ENCODE results near the gene ZNF318.
"Not testable (repeated sequence)": the region's sequence is repeated elsewhere in the genome, so short reads cannot be mapped to it uniquely, and the experiment has no call there.

DNA sequence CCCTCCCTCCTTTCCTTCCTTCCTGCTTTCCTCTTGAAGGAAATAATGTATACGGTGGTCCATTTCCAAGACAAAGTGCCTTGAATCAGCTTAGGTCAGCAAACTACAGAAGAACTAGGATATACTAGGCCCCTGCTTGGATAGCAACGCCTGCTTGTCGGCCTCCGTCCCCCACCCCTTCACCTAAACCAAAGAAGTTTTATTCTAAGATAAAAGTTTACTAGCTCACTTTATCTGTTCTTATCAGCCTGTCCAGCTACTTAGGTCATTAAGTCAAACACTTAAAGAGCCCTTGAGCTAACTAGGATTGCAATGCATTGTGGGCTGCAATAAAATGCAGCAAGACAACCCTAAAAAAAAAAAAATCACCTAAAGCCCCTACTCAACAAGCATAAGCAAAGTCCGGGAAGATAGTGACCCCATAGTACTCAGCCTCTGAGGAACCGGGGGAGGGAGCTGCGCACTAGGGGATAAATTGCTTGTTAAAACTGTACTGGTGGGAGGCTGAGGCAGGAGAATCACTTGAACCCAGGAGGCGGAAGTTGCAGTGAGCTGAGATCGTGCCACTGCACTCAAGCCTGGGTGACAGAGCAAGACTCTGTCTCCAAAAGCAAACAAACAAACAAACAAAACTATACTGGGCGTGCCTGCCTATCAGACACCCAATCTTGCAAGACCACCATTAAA is 21.4 kb upstream of the ZNF318 start:
- TF ChIP-seq, protein P1, sequence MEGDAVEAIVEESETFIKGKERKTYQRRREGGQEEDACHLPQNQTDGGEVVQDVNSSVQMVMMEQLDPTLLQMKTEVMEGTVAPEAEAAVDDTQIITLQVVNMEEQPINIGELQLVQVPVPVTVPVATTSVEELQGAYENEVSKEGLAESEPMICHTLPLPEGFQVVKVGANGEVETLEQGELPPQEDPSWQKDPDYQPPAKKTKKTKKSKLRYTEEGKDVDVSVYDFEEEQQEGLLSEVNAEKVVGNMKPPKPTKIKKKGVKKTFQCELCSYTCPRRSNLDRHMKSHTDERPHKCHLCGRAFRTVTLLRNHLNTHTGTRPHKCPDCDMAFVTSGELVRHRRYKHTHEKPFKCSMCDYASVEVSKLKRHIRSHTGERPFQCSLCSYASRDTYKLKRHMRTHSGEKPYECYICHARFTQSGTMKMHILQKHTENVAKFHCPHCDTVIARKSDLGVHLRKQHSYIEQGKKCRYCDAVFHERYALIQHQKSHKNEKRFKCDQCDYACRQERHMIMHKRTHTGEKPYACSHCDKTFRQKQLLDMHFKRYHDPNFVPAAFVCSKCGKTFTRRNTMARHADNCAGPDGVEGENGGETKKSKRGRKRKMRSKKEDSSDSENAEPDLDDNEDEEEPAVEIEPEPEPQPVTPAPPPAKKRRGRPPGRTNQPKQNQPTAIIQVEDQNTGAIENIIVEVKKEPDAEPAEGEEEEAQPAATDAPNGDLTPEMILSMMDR (IDR thresholded peaks at IDR 0.05), result not testable (repeated sequence)
- TF ChIP-seq POLR2A, EP300, POLR2AphosphoS5 (IDR thresholded peaks at IDR 0.05): not testable (repeated sequence)
